HFFc6 (cell line): ENCODE results near the gene EIF3C. TPM values are rescaled to one million over a fixed set of nuclear protein-coding genes. Genes with fewer than 3 reads are reported as not detected.
"Not testable (repeated sequence)": the region's sequence is repeated elsewhere in the genome, so short reads cannot be mapped to it uniquely, and the experiment has no call there.

Experiments
- DNase-seq: peaks from one replicate; pipeline ENCODE4 v3.0.0-alpha.2; 2018
- H3K27ac Mint-ChIP-seq: 2 replicates; pipeline ENCODE4 v1.8.0; 2020; ENCODE audit warnings: mild to moderate bottlenecking, mixed read lengths
- H3K27me3 Mint-ChIP-seq: 2 replicates; pipeline ENCODE4 v1.8.0; 2021; ENCODE audit warnings: mild to moderate bottlenecking, moderate library complexity, mixed read lengths; ENCODE audit not compliant: insufficient read depth
- H3K36me3 Mint-ChIP-seq: 2 replicates; pipeline ENCODE4 v1.8.0; 2021; ENCODE audit warnings: low read depth, mixed read lengths
- H3K4me1 Mint-ChIP-seq: 2 replicates; pipeline ENCODE4 v1.8.0; 2020; ENCODE audit warnings: low read depth, mixed read lengths
- H3K4me3 Mint-ChIP-seq: 2 replicates; pipeline ENCODE4 v1.8.0; 2020; ENCODE audit warnings: mild to moderate bottlenecking, moderate library complexity, mixed read lengths
- H3K9me3 Mint-ChIP-seq: 2 replicates; pipeline ENCODE4 v1.8.0; 2020; ENCODE audit warnings: mild to moderate bottlenecking, mixed read lengths
- long read RNA-seq: library from polyadenylated mRNA; unstranded; transcript quantifications from one replicate; pipeline ENCODE4 v2.0.0, GENCODE V29; 2019
- total RNA-seq, 6 experiments: library from RNA; stranded (reverse); fragmentation: NEBNext Ultra II Directional; extraction: Animal tissue kit (Norgen Biotek cat#: 25700); gene quantifications; 2 replicates in 1 of 6; 3 replicates in 5 of 6; pipeline ENCODE4 v1.2.3, GENCODE V29; 2021

Gene EIF3C, protein sequence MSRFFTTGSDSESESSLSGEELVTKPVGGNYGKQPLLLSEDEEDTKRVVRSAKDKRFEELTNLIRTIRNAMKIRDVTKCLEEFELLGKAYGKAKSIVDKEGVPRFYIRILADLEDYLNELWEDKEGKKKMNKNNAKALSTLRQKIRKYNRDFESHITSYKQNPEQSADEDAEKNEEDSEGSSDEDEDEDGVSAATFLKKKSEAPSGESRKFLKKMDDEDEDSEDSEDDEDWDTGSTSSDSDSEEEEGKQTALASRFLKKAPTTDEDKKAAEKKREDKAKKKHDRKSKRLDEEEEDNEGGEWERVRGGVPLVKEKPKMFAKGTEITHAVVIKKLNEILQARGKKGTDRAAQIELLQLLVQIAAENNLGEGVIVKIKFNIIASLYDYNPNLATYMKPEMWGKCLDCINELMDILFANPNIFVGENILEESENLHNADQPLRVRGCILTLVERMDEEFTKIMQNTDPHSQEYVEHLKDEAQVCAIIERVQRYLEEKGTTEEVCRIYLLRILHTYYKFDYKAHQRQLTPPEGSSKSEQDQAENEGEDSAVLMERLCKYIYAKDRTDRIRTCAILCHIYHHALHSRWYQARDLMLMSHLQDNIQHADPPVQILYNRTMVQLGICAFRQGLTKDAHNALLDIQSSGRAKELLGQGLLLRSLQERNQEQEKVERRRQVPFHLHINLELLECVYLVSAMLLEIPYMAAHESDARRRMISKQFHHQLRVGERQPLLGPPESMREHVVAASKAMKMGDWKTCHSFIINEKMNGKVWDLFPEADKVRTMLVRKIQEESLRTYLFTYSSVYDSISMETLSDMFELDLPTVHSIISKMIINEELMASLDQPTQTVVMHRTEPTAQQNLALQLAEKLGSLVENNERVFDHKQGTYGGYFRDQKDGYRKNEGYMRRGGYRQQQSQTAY
- total RNA-seq: 100 to 1,000 TPM; 565 to 629 (median 588) TPM
- long read RNA-seq, transcript EIF3C-201 (21 exons, 3,145 nt): major isoform, 347 of 463 reads
- long read RNA-seq, transcript EIF3C-211 (20 exons, 2,986 nt): minor isoform, 33 of 463 reads
- long read RNA-seq, transcript EIF3C-202 (21 exons, 3,137 nt): minor isoform, 8 of 463 reads
- long read RNA-seq, transcript EIF3C-207 (13 exons, 3,957 nt): minor isoform, 5 of 463 reads
- long read RNA-seq, partial matches to known transcripts: 43 of 463 reads
- long read RNA-seq, other reads (novel, unspliced or antisense): 21 of 463 reads

DNA sequence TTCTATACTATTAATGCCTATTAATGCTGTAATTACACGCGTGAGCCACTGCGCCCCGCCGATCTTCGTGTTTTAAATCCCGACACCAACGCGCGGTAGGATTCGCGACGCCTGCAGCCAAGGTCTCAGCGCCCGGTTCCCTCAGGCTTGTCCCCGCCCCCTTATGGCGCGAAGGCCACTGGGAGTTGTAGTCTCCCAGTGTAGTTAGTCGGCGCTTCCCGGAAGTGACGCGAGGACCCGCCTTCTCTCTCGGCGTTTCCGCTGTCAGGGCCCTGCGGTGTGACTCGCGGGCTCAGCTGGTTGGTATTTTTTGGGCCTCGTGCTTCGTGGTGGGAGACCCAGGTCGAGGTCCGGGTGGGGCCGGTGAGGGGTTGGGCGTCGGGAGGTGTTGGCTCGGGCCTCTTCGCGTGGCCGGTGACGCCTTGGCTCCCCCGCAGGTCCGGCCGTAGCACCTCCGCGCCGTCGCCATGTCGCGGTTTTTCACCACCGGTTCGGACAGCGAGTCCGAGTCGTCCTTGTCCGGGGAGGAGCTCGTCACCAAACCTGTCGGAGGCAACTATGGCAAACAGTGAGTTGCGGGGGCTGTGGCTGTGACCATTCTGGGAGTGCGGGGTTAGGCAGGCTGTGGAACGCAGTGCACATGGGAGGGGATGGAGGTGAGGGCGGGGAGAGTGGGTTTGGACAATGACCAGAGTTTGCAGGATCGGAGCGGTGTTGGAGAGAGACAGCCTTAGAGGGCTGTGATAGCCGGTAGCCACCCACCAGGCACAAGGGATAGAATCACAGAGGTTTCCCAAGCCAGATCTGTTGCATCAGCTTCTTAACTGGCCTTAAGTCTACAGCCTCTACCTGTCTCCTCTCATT is at the start of gene EIF3C:
TSS of gene EIF3C (plus strand) at position 245 of the 864 bp plus-strand sequence. CDS start at position 468, 223 bp downstream.
- H3K27ac Mint-ChIP-seq, H3K27me3 Mint-ChIP-seq, H3K9me3 Mint-ChIP-seq, H3K4me1 Mint-ChIP-seq, H3K4me3 Mint-ChIP-seq, H3K36me3 Mint-ChIP-seq, DNase-seq: not testable (repeated sequence)

DNA sequence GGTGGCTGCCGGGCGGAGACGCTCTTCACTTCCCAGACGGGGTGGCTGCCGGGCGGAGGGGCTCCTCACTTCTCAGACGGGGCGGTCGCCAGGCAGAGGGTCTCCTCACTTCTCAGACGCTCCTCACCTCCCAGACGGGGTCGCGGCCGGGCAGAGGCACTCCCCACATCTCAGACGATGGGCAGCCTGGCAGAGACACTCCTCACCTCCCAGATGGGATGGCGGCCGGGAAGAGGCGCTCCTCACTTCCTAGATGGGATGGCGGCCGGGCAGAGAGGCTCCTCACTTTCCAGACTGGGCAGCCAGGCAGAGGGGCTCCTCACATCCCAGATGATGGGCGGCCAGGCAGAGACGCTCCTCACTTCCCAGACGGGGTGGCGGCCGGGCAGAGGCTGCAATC is 45.0 kb upstream of the EIF3C start:
- not testable (repeated sequence) for H3K27ac Mint-ChIP-seq, H3K27me3 Mint-ChIP-seq, H3K4me1 Mint-ChIP-seq, H3K9me3 Mint-ChIP-seq, DNase-seq, H3K36me3 Mint-ChIP-seq, H3K4me3 Mint-ChIP-seq

DNA sequence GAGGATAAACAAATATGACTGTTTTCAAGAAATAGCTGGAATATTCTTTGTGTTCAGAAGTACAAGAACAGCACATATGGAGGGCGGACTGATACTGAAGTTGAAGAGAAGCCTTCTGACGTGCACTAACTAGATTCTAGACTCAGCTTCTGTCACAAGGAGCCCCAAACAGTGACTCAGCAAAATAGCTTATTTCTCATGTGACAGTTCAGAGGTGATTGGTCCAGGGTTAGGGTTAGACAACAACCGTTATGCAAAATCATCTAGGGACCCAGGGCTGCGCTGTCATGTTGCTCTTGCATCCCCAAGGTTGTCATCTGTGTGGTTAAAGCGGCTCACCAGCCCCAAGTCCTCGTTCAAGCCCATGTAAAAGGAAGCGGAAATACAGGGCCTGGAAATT is 43.8 kb upstream of the EIF3C start:
- H3K36me3 Mint-ChIP-seq: not testable (repeated sequence)

DNA sequence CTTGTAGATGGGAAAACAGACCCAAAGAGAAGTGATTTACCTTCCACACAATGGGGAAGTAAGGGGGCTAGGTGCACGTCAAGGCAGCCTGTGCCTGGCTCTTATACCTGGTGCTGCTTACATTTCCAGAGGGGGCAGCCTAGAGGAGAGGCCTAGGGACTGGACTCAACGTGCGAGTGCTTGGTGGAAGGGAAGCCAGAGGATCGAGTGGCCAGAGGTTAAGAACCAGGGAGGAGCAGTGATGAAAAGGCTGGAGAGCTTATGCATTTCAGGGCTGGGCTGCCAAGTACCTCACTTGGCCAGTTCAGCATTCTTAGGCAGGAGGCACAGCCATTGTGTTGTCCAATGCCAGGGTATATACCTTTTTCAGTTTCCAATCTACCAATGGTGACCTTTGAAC is 43.1 kb upstream of the EIF3C start:
- H3K27ac Mint-ChIP-seq, H3K9me3 Mint-ChIP-seq, DNase-seq, H3K4me1 Mint-ChIP-seq, H3K27me3 Mint-ChIP-seq, H3K4me3 Mint-ChIP-seq, H3K36me3 Mint-ChIP-seq: not testable (repeated sequence)

More for the DNA sequence above, 43.8 kb upstream of the EIF3C start:
- not testable (repeated sequence) for H3K27me3 Mint-ChIP-seq, H3K27ac Mint-ChIP-seq, DNase-seq, H3K9me3 Mint-ChIP-seq, H3K4me1 Mint-ChIP-seq, H3K4me3 Mint-ChIP-seq

DNA sequence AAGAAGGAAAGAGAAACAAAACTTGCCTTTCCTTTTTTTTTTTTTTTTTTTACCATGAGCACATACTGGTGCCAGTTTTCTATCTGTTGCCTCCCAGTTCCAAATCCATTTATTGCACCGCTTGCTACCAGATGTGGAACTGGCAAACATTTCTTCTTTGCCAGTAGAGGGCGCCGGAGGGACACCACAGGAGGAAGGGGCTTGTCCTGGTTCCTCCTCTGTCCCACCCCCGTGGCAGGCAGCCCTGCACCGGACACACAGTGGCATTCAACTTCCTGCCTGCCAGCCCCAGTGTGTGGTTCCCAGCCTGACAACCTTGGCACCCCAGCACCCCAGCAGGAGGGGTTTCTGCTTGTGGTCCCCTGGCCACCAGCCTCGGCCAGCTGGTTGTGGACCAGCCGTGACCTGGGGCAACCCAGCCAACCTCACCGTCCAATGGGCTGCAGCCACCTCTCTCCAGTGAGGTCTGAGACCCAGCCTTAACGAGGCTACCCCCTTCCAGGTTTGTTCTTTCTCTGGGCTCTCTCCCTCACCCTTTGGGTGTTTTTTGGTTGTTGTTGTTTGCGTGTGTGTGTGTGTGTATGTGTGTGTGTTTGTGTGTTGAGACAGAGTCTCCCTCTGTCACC is 22.8 kb upstream of the EIF3C start:
- not testable (repeated sequence) for H3K27ac Mint-ChIP-seq, H3K9me3 Mint-ChIP-seq, H3K27me3 Mint-ChIP-seq, H3K4me3 Mint-ChIP-seq, DNase-seq, H3K4me1 Mint-ChIP-seq, H3K36me3 Mint-ChIP-seq

DNA sequence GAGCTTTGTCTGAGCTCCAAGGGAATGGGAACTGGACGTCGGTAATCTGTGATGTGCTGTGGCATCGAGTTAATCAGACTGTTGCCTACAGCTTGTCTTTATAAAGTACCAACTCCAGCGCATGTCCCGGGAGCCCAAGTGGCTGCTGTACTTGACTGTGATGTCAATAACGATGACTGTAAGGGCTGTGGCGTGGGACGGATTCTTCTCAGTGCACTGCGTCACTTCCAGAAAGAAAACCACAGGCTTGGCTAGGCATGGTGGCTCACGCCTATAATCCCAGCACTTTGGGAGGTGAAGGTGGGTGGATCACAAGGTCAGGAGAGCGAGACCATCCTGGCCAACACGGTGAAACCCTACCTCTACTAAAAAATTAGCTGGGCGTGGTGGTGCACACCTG is 21.8 kb upstream of the EIF3C start:
- H3K4me1 Mint-ChIP-seq, H3K36me3 Mint-ChIP-seq, H3K4me3 Mint-ChIP-seq, H3K27ac Mint-ChIP-seq, H3K27me3 Mint-ChIP-seq, H3K9me3 Mint-ChIP-seq, DNase-seq: not testable (repeated sequence)

DNA sequence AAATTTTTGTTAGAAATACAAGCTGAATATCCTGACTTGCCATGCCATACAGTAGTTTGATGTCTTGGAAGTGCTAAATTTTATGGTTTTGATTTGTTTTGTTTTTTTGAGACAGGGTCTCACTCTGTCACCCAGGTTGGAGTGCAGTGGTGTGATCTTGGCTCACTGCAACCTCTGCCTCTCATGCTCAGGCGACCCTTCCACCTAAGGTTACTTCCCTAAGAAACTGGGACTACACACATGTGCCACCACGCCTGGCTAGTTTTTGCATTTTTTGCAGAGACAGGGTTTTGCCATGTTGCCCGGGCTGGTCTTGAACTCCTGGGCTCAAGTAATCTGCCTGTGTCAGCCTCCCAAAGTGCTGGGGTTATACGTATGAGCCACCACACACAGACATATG is 19.5 kb upstream of the EIF3C start:
- H3K4me3 Mint-ChIP-seq, H3K27ac Mint-ChIP-seq, H3K36me3 Mint-ChIP-seq, H3K9me3 Mint-ChIP-seq, H3K27me3 Mint-ChIP-seq, H3K4me1 Mint-ChIP-seq, DNase-seq: not testable (repeated sequence)

DNA sequence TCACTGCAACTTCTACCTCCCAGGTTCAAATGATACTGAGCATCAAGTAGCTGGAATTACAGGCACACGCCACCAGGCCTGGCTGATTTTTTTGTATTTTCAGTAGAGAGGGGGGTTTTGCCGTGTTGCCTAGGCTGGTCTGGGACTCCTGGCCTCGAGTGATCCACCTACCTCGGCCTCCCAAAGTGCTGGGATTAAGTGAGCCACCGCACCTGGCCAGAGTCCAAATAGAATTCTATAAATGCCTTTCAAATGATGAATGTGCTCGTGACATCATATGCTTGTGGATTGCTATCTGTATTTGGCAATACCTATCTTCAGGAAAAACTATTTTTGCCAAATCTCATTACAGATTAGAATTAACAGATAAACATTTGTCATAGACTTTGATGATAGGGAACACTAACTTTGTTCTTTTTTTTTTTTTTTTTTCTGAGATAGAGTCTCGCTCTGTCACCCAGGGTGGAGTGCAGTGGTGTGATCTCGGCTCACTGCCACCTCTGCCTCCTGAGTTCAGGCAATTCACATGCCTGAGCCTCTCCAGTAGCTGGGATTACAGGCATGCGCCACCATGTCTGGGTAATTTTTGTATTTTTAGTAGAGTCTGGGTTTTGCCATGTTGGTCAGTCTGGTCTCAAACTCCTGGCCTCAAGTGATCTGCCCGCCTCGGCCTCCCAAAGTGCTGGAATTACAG is 17.9 kb upstream of the EIF3C start:
- H3K4me1 Mint-ChIP-seq, H3K27me3 Mint-ChIP-seq, H3K27ac Mint-ChIP-seq, H3K9me3 Mint-ChIP-seq, H3K4me3 Mint-ChIP-seq, DNase-seq, H3K36me3 Mint-ChIP-seq: not testable (repeated sequence)

DNA sequence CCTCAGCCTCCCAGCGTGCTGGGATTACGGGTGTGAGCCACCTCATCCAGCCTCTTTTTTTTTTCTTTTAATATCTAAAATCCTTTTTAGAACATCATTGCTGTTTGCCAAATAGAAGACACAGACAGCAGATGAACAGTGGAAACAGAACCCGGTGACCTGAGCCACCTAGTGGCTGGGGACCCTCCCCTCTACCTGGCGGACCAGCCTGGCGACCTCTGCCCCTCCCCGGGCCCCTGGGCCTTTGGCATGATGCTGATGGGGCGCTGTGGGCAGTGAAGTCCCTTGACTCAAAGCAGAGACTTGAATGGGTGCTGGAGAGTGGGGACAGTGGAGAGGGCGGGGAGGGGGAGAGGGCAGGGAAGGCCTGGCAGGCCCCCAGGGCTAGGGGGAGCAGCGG is 11.5 kb upstream of the EIF3C start:
- not testable (repeated sequence) for H3K4me1 Mint-ChIP-seq, H3K27ac Mint-ChIP-seq, H3K4me3 Mint-ChIP-seq, H3K36me3 Mint-ChIP-seq, H3K27me3 Mint-ChIP-seq, H3K9me3 Mint-ChIP-seq, DNase-seq

DNA sequence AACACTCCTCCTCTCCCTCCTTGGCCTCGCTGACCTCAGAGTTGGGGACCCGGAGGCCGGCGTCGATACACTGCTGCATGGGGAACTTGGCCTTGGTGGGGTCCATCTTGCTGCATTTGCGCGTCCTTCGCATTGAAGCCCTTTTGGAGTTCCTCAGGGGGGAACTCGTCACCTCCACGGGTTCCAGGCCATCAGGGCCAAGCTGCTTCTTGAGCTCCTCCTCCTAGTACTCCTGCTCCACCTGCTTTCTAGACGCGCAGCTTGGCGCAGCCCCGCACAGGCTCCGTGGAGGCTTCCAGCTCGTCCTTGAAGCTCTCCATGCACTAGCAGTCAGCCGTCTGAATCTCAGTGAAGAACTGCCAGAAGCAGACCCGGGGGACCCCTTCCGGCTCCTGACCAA is 10.9 kb upstream of the EIF3C start:
- H3K4me3 Mint-ChIP-seq, H3K9me3 Mint-ChIP-seq: not testable (repeated sequence)

DNA sequence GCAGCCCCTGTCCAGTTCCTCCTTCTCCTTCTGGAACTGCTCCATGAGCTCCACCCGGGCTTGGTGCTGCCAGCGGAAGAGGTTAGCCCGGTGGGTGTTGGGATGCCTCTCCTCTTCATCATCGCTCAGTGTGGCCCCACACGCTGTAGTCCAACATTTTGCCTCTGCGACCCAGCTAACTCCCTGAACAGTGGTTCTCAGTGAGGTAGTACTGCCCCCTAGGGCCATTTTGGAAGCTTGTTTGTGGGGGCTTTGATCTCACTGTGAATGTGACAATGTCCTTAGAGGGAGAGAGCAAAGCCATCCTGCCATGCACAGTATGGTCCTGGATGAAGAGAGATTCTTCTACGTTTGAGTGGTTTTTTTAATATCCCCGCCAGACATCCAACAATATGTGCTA is 9.9 kb upstream of the EIF3C start:
- not testable (repeated sequence) for DNase-seq, H3K4me1 Mint-ChIP-seq, H3K4me3 Mint-ChIP-seq, H3K36me3 Mint-ChIP-seq, H3K27ac Mint-ChIP-seq, H3K27me3 Mint-ChIP-seq, H3K9me3 Mint-ChIP-seq

More for the DNA sequence above, 10.9 kb upstream of the EIF3C start:
- H3K4me1 Mint-ChIP-seq, DNase-seq, H3K27me3 Mint-ChIP-seq, H3K27ac Mint-ChIP-seq, H3K36me3 Mint-ChIP-seq: not testable (repeated sequence)

DNA sequence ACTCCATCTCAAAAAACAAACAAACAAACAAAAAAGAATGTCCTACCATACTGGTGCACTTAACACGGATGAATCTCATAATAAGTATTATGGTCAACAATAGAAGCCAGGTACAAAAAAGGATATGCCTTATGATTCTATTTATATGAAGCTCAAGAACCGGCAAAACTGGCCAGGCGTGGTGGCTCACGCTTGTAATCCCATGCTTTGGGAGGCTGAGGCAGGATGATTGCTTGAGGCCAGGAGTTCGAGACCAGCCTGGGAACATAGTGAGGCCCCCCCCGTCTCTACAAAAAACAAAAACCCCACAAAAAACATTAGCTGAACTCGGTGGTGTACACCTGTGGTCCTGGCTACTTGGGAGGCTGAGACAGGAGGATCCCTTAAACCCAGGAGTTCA is 7.0 kb upstream of the EIF3C start:
- H3K27ac Mint-ChIP-seq, H3K9me3 Mint-ChIP-seq, H3K27me3 Mint-ChIP-seq, H3K4me1 Mint-ChIP-seq, DNase-seq, H3K4me3 Mint-ChIP-seq, H3K36me3 Mint-ChIP-seq: not testable (repeated sequence)
